ENCODE results near the gene STK32B.

Gene STK32B

GRCh38 chr4:5124876-5125275 lies 73.6 kb downstream of the STK32B start:
- no peak for DNase-seq

GRCh38 chr4:5125321-5125720 lies 74.0 kb downstream of the STK32B start:
- DNase-seq, result no peak

- no peak for DNase-seq
Observed at GRCh38 chr4:5126231-5126630, 75.0 kb downstream of the STK32B start.

GRCh38 chr4:5126857-5127256 lies 75.6 kb downstream of the STK32B start:
- DNase-seq, result no peak

- DNase-seq, result no peak
Observed at GRCh38 chr4:5127556-5127955, 76.3 kb downstream of the STK32B start.

GRCh38 chr4:5128569-5128968 lies 77.3 kb downstream of the STK32B start:
- DNase-seq, result no peak

GRCh38 chr4:5133201-5133600 lies 81.9 kb downstream of the STK32B start:
- no peak for DNase-seq

GRCh38 chr4:5133933-5134594 lies 82.8 kb downstream of the STK32B start:
- DNase-seq, result no peak

- DNase-seq, result no peak
Observed at GRCh38 chr4:5134620-5135019, 83.3 kb downstream of the STK32B start.

GRCh38 chr4:5137226-5137625 lies 85.9 kb downstream of the STK32B start:
- no peak for DNase-seq

- no peak for DNase-seq
Observed at GRCh38 chr4:5137927-5138326, 86.6 kb downstream of the STK32B start.

GRCh38 chr4:5138389-5138788 lies 87.1 kb downstream of the STK32B start:
- no peak for DNase-seq

GRCh38 chr4:5139141-5139540 lies 87.9 kb downstream of the STK32B start:
- no peak for DNase-seq

- DNase-seq, result no peak
Observed at GRCh38 chr4:5141802-5142201, 90.5 kb downstream of the STK32B start.

- DNase-seq, result peak in 3 of 51 donors; percentile 4 to 13 (median 4)
Observed at GRCh38 chr4:5142726-5143125, 91.4 kb downstream of the STK32B start.

- DNase-seq, result no peak
Observed at GRCh38 chr4:5143306-5143861, 92.1 kb downstream of the STK32B start.

- no peak for DNase-seq
Observed at GRCh38 chr4:5143940-5144339, 92.7 kb downstream of the STK32B start.

GRCh38 chr4:5144384-5144783 lies 93.1 kb downstream of the STK32B start:
- DNase-seq, result no peak

- DNase-seq, result no peak
Observed at GRCh38 chr4:5146248-5146647, 95.0 kb downstream of the STK32B start.

GRCh38 chr4:5152521-5152920 lies 101.2 kb downstream of the STK32B start:
- no peak for DNase-seq

GRCh38 chr4:5156682-5157081 lies 105.4 kb downstream of the STK32B start:
- no peak for DNase-seq

- DNase-seq, result no peak
Observed at GRCh38 chr4:5157791-5158770, 106.8 kb downstream of the STK32B start.

- DNase-seq, result no peak
Observed at GRCh38 chr4:5158825-5159224, 107.5 kb downstream of the STK32B start.

Data from hypothalamus (tissue), 51 donors.